ENCODE results near the gene RBPJ.

DNA sequence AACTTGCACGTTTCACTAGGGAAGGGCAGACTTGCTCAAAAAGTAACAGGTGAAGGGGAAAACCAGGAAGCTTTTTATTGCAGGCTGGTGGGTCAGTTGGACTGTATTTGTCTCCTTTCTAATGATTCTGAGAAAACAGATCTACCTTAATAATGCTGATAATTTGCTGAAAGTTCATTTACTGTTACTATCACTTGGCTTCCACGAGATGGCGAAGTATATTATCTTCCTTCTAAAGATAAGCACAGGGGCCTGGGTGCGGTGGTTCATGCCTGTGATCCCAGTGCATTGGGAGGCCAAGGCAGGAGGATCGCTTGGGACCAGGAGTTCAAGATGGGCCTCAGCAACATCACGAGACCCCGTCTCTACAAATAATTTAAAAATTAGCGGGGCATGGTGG is 153.1 kb downstream of the RBPJ start:
- TF ChIP-seq, protein P1, sequence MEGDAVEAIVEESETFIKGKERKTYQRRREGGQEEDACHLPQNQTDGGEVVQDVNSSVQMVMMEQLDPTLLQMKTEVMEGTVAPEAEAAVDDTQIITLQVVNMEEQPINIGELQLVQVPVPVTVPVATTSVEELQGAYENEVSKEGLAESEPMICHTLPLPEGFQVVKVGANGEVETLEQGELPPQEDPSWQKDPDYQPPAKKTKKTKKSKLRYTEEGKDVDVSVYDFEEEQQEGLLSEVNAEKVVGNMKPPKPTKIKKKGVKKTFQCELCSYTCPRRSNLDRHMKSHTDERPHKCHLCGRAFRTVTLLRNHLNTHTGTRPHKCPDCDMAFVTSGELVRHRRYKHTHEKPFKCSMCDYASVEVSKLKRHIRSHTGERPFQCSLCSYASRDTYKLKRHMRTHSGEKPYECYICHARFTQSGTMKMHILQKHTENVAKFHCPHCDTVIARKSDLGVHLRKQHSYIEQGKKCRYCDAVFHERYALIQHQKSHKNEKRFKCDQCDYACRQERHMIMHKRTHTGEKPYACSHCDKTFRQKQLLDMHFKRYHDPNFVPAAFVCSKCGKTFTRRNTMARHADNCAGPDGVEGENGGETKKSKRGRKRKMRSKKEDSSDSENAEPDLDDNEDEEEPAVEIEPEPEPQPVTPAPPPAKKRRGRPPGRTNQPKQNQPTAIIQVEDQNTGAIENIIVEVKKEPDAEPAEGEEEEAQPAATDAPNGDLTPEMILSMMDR (IDR thresholded peaks at IDR 0.05), result no peak
- no peak for TF ChIP-seq POLR2A (IDR thresholded peaks at IDR 0.05)
